Measurements from ENCODE around the gene PLCB1.
"Not testable (repeated sequence)": the region's sequence is repeated elsewhere in the genome, so short reads cannot be mapped to it uniquely, and the experiment has no call there.

The PLCB1 gene

DNA sequence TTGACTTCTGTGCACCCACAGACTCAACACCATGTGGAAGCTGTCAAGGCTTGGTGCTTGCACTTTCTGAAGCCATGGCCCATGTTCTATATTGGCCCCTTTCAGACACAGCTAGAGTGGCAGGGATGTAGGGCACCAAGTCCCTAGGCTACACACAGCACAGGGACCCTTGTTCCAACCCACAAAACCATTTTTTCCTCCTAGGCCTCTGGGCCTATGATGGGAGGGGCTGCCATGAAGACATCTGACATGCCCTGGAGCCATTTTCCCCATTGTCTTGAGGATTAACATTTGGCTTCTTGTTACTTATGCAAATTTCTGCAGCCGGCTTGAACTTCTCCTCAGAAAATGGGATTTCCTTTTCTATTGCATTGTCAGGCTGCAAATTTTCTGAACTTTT is 27.2 kb downstream of the PLCB1 start:
- not testable (repeated sequence) for H3K9me3 Mint-ChIP-seq, DNase-seq

DNA sequence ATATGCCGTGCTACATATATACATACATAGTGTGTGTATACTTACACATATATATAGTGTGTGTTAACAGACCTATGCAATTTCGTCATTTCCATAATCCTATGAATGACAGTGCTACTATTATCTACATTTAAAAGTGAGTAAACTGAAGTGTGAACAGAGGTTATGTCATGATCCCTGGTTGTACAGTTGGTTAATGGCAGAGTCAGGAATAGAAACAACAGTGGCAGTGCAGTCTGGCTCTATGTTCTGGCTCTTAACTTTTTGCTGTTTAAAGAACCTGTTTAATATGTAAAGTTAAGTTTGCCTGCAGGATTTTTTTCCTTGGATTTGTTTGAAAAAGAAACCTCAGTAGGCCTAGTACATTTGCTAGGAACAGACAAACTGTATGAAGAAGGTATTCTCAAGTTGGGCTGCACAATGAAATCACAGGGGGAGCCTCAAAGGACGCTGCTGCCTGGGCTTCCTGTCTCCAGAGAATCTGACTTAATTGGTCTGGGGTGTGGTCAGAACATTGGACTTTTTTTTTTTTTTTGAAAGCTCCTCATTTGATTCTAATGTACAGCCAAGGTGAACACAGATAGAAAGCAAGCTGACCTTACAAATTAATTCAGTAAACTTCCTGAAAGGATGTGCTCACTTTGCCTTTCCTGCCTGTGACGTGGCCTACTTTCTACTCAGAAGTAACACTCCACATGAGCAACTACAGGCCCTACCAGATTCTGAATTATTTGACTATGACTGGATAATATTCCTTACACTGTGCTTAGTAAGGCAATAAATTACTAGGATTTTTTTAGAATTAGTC is 29.4 kb downstream of the PLCB1 start:
- no peak for DNase-seq
- no peak overlapping the region for H3K4me3 Mint-ChIP-seq
- peaks cover under 1% of the 10 kb centered on the region for H3K27me3 Mint-ChIP-seq
- CTCF ChIA-PET = no interaction called here
- peaks cover 4% of the 10 kb centered on the region for H3K9me3 Mint-ChIP-seq
- no peak overlapping the region for H3K27ac Mint-ChIP-seq
- no peaks in the 10 kb centered on the region for H3K36me3 Mint-ChIP-seq
- peaks cover 13% of the 10 kb centered on the region for H3K4me1 Mint-ChIP-seq

More for the DNA sequence above, 27.2 kb downstream of the PLCB1 start:
- H3K27me3 Mint-ChIP-seq, H3K4me3 Mint-ChIP-seq, CTCF ChIA-PET, H3K27ac Mint-ChIP-seq, H3K36me3 Mint-ChIP-seq: not testable (repeated sequence)
- H3K4me1 Mint-ChIP-seq = peaks cover 20% of the 10 kb centered on the region

DNA sequence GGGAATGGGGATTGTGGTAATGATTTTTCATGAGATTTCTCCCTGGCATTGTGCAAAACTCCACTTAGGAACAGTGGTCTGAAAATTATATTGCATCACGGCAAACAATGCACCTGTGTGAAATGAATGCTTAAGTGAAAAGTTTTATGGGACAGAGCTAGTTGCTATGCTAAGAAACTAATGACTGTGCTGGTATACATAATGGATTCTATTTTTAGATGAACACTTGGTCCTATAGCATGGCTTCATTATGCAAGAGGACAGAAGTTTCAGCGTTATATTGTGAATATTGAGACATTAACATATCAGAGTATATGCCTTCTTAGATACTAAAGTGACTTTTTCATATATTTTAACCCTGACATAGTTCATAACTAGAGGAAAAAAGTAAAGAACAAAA is 30.5 kb downstream of the PLCB1 start:
- CTCF ChIA-PET = no interaction called here
- H3K27me3 Mint-ChIP-seq = peaks cover 3% of the 10 kb centered on the region

DNA sequence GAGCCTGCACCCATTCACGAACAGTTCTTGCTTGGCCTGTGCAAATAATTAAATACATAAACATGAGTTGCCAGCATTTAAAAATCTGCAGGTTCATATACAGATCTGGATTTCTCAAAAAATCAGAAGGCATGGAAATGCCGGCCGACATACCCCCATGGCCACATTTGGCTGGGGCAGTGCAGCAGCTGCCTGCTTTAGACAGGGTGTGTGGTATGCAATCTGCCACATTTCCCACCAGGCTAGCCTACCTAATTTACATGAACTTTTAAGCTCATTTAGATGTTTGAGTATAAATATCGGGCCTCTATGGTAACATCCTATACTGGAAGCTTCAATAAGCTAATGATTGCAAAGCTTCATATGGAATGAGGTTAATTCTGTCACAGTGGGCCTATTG is 31.5 kb downstream of the PLCB1 start:
- CTCF ChIA-PET = no interaction called here
- H3K4me1 Mint-ChIP-seq = peaks cover 7% of the 10 kb centered on the region

More for the DNA sequence above, 30.5 kb downstream of the PLCB1 start:
- no peak overlapping the region for H3K27ac Mint-ChIP-seq
- H3K4me3 Mint-ChIP-seq = no peak overlapping the region
- peaks cover 4% of the 10 kb centered on the region for H3K9me3 Mint-ChIP-seq
- H3K36me3 Mint-ChIP-seq = no peaks in the 10 kb centered on the region
- no peak for DNase-seq
- peaks cover 7% of the 10 kb centered on the region for H3K4me1 Mint-ChIP-seq

DNA sequence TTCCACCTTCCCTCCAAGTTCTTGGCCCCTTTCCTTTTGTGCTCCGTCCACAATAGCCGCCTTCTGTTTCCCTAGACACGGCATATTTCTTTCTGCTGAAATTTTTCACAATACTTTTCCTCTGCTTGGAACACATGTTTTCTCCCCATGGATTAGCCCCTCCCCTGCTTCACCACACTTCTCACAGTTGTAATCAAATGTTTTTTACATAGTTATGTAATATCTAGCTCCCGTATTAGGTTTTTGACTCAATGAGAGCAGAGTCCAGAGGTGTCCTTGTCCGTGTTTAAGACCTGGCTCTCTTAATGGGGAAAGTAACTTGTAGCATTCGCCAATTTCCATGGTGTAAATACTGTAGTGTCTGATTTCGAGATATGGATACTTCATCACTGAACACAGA is 34.7 kb downstream of the PLCB1 start:
- no peaks in the 10 kb centered on the region for H3K9me3 Mint-ChIP-seq
- CTCF ChIA-PET = interaction anchor here (0.9 kb wide), 1 partner anchor 123 kb away, joined by 3 read pairs; no protein-coding TSS in a partner anchor
- no peak overlapping the region for H3K4me3 Mint-ChIP-seq
- H3K36me3 Mint-ChIP-seq = no peaks in the 10 kb centered on the region
- H3K4me1 Mint-ChIP-seq = peaks cover 1% of the 10 kb centered on the region
- no peak for DNase-seq
- H3K27me3 Mint-ChIP-seq = peaks cover 3% of the 10 kb centered on the region
- H3K27ac Mint-ChIP-seq = no peak overlapping the region

More for the DNA sequence above, 31.5 kb downstream of the PLCB1 start:
- DNase-seq = no peak
- H3K27me3 Mint-ChIP-seq = peaks cover 3% of the 10 kb centered on the region
- peaks cover 4% of the 10 kb centered on the region for H3K9me3 Mint-ChIP-seq
- no peak overlapping the region for H3K4me3 Mint-ChIP-seq
- no peak overlapping the region for H3K27ac Mint-ChIP-seq
- no peaks in the 10 kb centered on the region for H3K36me3 Mint-ChIP-seq

DNA sequence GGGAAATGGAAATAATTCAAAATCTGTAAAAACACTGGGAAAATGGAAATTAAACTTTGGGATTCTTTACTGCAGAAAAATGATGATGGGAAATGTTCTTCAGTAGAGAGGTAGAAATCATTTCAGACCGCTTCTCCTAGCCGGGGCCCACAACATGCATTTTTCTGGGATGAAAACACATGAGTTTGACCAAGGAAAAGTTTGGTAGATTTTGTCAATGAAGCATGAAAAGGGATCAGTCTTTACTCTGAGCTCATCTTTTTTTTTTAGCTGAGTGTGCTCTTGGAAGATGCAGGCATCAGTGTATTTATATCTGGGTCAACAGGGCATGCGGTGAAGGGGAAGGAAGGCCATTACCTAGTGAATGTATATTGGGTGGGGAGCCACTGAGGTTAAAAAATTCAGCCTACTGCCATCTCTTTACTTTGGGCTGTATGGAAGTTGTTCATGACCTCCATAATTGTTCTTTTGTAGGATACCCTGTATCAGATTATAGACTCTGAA is 36.8 kb downstream of the PLCB1 start:
- H3K4me1 Mint-ChIP-seq = no peaks in the 10 kb centered on the region
- DNase-seq = no peak
- no peak overlapping the region for H3K4me3 Mint-ChIP-seq
- H3K27ac Mint-ChIP-seq = no peak overlapping the region
- peaks cover 3% of the 10 kb centered on the region for H3K27me3 Mint-ChIP-seq
- no peaks in the 10 kb centered on the region for H3K36me3 Mint-ChIP-seq
- H3K9me3 Mint-ChIP-seq = no peaks in the 10 kb centered on the region
- CTCF ChIA-PET = no interaction called here

DNA sequence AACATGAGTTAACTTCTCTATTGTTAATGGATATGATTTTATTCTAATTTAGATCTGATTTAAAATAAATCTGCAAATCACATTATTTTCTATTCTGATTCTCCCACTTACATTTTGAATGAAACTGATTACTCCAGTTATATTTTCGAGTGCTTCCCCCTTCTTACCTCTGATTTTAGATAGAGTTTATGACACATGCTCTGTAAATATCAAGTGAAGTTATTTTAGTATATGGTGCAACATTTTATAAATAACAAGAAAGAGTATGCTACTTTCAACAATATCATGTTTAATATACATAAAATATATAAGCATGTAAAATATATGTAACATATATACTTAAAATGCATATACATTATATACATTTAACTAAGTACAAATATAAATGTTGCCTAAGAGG is 38.9 kb downstream of the PLCB1 start:
- Mint-ChIP-seq H3K9me3 (no peaks in the 10 kb centered on the region), H3K4me3 (no peak overlapping the region), H3K36me3 (no peaks in the 10 kb centered on the region), H3K27ac (no peak overlapping the region), H3K4me1 (no peaks in the 10 kb centered on the region), H3K27me3 (peaks cover 3% of the 10 kb centered on the region)
- CTCF ChIA-PET = no interaction called here
- DNase-seq = no peak

DNA sequence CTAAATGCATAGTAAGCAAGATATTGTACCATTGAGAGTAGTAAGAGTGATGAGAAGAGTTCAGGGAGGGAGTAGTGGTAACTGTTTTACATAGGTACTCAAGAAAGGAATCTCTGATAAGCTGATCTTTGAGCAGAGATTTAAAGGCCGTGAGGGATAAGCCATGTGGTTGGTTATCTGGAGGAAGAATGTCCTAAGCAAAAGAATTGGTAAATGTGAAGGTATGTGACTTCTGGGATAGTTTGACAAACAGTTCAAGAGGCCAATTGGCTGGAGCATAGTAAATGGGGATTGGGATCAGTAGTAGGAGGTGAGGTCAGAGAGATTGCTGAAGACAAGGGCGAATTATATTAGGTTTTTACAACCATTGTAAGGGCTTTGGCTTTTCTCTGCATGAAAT is 40.1 kb downstream of the PLCB1 start:
- H3K4me3 Mint-ChIP-seq = no peak overlapping the region
- no peak overlapping the region for H3K27ac Mint-ChIP-seq
- H3K36me3 Mint-ChIP-seq = no peaks in the 10 kb centered on the region
- CTCF ChIA-PET = no interaction called here
- no peaks in the 10 kb centered on the region for H3K9me3 Mint-ChIP-seq
- no peak for DNase-seq
- no peaks in the 10 kb centered on the region for H3K27me3 Mint-ChIP-seq
- H3K4me1 Mint-ChIP-seq = no peaks in the 10 kb centered on the region

DNA sequence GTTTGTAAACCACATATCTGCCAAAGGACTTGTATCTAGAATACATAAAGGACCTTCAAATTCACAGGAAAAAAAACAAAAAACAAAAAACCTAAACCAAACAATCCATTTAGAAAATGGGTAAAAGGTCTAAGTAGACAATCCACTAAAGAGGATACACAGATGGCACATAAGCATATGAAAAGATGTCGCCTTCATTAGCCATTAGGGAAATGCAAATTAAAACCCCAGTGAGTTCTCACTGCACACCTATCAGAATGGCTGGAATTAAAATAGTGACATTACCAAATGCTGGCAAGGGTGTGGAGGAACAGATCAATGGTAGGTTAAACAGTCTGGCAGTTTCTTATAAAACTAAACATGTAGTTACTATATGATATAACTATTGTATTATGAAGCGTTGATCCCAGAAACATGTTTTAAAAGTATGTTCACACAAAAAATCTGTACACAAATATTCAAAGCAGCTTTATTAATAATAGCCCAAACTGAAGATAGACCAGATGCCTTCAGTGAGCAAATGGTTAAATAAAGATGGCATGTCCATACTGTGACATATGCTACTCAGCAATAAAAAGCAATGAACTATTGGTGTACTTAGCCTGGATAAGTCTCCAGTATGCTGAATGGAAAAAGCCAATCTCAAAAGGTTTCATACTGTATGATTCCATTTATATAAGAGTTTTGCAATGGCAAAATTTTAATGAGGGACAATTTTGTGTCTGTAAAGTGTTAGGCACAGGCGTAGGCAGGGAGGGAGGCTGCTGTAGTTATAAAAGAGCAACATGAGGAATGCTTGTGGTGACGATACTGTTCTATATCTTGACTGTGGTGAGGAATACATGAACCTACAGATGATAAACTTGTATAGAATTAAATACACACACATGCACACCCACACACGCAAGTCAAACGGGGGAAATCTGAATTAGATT is 43.9 kb downstream of the PLCB1 start:
- H3K27ac Mint-ChIP-seq = no peak overlapping the region
- CTCF ChIA-PET = no interaction called here
- no peaks in the 10 kb centered on the region for H3K9me3 Mint-ChIP-seq
- no peaks in the 10 kb centered on the region for H3K36me3 Mint-ChIP-seq
- DNase-seq = no peak
- H3K27me3 Mint-ChIP-seq = no peaks in the 10 kb centered on the region
- no peaks in the 10 kb centered on the region for H3K4me1 Mint-ChIP-seq
- no peak overlapping the region for H3K4me3 Mint-ChIP-seq

DNA sequence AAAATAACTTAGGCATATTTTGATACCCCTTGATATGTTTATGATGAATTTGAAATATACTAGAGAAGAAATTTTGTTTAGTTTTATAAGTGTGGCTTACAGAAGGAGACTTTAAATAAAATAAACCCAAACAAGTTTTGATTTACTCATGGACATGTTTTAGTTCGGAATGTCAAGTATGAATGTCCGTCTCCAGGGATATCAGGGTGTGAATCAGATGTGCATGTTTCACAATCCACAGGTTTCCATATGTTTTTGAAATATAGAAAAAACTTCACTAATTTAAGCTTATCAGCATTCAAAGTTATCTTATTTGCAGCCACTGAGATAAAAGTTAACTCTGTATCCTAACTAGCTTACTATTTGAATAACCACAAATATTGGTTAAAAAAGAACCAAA is 51.5 kb downstream of the PLCB1 start:
- Mint-ChIP-seq H3K27me3 (no peaks in the 10 kb centered on the region), H3K9me3 (no peaks in the 10 kb centered on the region), H3K4me3 (no peak overlapping the region), H3K4me1 (no peaks in the 10 kb centered on the region), H3K27ac (no peak overlapping the region), H3K36me3 (no peaks in the 10 kb centered on the region)
- CTCF ChIA-PET = interaction anchor here (1.2 kb wide), 1 partner anchor 10 kb away, joined by 3 read pairs; no protein-coding TSS in a partner anchor
- no peak for DNase-seq

DNA sequence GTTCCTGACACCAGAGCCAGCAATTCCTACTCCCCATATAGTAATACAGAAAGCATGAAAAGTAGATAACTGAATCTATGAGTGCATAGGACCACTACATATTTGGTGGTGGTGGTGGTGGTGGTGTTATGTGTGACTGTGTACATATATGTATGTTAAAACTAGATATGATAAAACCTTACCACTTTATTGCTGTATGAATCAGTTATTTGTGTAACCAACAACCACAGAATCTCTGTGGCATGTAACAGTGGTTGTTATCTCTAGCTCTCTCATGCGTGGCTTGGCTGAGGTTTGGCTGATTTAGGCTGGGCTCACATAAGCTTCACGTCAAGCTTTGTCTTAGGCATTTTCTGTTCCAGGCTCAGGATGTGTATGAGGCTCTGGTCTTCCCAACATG is 55.7 kb downstream of the PLCB1 start:
- no peaks in the 10 kb centered on the region for H3K9me3 Mint-ChIP-seq
- H3K27ac Mint-ChIP-seq = no peak overlapping the region
- H3K36me3 Mint-ChIP-seq = no peaks in the 10 kb centered on the region
- H3K4me1 Mint-ChIP-seq = no peaks in the 10 kb centered on the region
- DNase-seq = no peak
- CTCF ChIA-PET = no interaction called here
- H3K4me3 Mint-ChIP-seq = no peak overlapping the region
- no peaks in the 10 kb centered on the region for H3K27me3 Mint-ChIP-seq

DNA sequence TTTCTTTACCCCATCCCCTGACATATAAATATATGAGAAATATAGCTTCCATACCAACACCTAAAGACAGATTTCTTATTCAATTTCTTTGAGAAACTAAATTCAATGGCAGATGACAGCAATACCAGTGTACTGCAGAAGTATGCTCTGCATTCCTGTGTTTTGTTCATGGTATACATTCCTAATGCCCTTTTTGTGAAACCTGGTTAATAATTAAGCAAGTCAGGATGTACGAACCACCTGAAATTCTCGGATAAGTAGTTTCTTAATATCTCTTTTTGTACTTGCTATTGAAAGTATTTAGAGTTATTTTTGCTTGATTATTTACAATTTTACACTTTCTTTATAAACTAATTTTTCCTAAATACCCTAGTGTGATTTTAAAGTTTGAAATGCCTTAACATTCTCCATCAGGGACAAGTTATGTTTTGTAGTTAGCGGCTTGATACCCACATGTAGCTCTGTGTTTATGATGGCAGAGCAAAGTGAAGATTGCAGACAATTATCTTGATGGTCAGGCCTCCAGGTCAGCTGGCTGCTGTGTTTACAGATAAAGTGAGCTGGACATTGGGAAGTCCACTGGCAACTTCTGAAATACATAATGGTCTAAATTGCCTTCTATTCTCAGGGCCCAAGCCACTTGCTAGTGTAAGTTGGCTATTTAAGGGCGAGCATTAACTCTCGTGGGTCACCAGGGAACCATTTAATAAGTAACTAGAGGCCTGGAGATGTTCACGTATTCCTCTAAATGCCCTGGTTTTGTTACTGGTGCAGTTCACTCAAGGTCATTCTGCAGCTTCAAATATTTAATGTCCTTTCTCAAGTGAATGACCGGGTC is 58.2 kb downstream of the PLCB1 start:
- Mint-ChIP-seq H3K27ac (no peak overlapping the region), H3K36me3 (no peaks in the 10 kb centered on the region)

DNA sequence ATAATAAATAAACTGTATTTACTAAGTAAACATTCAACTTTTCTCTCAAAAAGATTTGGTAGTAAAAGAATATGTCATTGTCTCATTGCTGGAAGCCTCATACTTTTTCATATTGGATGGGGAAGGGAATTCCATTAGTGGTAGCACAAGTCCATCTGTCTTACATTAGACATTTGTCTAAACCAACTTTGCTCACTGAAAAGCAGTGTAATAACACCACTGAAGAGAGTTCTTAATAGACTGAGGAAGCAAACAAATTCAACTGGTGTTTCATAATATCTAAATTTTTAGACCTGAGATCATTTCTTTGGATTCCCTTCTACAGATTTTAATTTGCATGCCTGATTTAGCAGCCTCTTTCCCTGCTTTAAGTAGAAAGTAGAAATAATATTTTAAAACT is 62.7 kb downstream of the PLCB1 start:
- H3K27me3 Mint-ChIP-seq = no peaks in the 10 kb centered on the region
- H3K4me1 Mint-ChIP-seq = no peaks in the 10 kb centered on the region
- H3K27ac Mint-ChIP-seq = no peak overlapping the region
- no peak overlapping the region for H3K4me3 Mint-ChIP-seq
- no peak for DNase-seq
- CTCF ChIA-PET = no interaction called here
- H3K9me3 Mint-ChIP-seq = no peaks in the 10 kb centered on the region
- H3K36me3 Mint-ChIP-seq = no peaks in the 10 kb centered on the region

More for the DNA sequence above, 58.2 kb downstream of the PLCB1 start:
- no peak for DNase-seq
- no peak overlapping the region for H3K4me3 Mint-ChIP-seq
- H3K4me1 Mint-ChIP-seq = no peaks in the 10 kb centered on the region
- CTCF ChIA-PET = no interaction called here
- no peaks in the 10 kb centered on the region for H3K27me3 Mint-ChIP-seq
- H3K9me3 Mint-ChIP-seq = no peaks in the 10 kb centered on the region

DNA sequence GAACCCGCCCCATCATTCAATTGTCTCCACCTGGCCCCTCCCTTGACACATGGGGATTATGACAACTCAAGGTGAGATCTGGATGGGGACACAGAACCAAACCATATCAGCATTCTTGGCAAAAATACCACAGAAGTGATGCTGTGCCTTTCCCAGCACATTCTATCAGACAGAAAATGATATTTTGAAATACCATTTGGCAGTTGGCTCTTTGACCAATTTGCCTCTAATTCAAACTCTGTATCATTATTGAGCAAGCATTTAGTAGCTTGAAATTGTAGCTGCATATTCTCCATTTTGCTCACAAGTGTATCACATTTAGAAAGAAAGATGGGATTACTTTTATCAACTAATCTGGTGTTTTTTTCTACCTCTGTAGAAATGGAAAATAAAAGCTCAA is 64.0 kb downstream of the PLCB1 start:
- H3K27ac Mint-ChIP-seq = no peak overlapping the region
- CTCF ChIA-PET = no interaction called here
- H3K27me3 Mint-ChIP-seq = no peaks in the 10 kb centered on the region
- no peaks in the 10 kb centered on the region for H3K9me3 Mint-ChIP-seq
- no peaks in the 10 kb centered on the region for H3K36me3 Mint-ChIP-seq
- no peak for DNase-seq
- no peak overlapping the region for H3K4me3 Mint-ChIP-seq
- no peaks in the 10 kb centered on the region for H3K4me1 Mint-ChIP-seq

Data from activated naive CD4-positive, alpha-beta T cell treated with anti-CD3 and anti-CD28 coated beads, Interleukin-2, amount 10 ng/mL, durations not matched to agents 7 days and 5 days (primary cell).